ENCODE results near the gene CD320.
"Not testable (repeated sequence)": the region's sequence is repeated elsewhere in the genome, so short reads cannot be mapped to it uniquely, and the experiment has no call there.

CD320 gene

DNA sequence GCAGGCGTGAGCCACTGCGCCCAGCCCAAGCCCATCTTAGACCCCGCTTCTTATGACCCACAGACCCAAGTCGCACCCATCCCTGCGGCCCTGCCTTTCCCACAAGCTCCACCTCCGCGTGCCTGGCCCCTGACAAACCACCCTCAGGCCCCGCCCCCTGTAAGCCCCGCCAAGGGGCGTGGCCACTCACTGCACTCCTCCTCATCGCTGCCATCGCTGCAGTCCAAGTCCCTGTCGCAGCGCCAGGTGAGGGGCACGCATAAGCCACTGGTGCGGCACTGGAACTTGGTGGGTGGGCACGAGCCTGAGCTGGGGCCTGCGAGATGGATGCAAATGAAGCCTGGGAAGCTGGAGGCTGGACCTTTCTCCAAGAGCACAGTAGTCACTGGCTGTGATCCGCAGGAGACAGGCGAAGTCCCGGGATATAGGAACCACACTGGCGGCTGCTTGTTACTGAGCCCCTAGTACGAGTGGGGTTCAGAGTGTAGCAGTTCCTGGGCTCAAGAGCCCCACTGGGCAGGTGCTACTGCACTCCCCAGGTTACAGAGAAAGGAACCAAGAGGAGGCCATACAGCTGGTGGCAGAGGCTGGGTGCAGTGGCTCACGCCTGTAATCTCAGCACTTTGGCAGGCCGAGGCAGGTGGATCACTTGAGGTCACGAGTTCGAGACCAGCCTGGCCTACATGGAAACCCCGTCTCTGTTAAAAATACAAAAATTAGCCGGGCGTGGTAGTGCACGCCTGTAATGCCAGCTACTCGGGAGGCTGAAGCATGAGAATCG, 3.1 kb downstream of the CD320 start:
- TF ChIP-seq, protein P1, sequence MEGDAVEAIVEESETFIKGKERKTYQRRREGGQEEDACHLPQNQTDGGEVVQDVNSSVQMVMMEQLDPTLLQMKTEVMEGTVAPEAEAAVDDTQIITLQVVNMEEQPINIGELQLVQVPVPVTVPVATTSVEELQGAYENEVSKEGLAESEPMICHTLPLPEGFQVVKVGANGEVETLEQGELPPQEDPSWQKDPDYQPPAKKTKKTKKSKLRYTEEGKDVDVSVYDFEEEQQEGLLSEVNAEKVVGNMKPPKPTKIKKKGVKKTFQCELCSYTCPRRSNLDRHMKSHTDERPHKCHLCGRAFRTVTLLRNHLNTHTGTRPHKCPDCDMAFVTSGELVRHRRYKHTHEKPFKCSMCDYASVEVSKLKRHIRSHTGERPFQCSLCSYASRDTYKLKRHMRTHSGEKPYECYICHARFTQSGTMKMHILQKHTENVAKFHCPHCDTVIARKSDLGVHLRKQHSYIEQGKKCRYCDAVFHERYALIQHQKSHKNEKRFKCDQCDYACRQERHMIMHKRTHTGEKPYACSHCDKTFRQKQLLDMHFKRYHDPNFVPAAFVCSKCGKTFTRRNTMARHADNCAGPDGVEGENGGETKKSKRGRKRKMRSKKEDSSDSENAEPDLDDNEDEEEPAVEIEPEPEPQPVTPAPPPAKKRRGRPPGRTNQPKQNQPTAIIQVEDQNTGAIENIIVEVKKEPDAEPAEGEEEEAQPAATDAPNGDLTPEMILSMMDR (IDR thresholded peaks at IDR 0.05; ENCODE audit: low read depth, low read length): no peak
- in situ Hi-C loops (cut with HindIII; ENCODE audit: low sequenced_read_pairs): no loop called here
- DNase-seq (ENCODE audit: low read depth, low spot score): no peak
- no peak overlapping the region for H3K4me3 ChIP-seq (ENCODE audit: low read depth, low read length)

GRCh38 chr19:8302734-8303133, 5.4 kb downstream of the CD320 start:
- no peak for DNase-seq (ENCODE audit: low read depth, low spot score)
- no peak overlapping the region for H3K4me3 ChIP-seq (ENCODE audit: low read depth, low read length)
- in situ Hi-C loops (cut with HindIII; ENCODE audit: low sequenced_read_pairs): no loop called here
- TF ChIP-seq, protein P1 (IDR thresholded peaks at IDR 0.05; ENCODE audit: low read depth, low read length): no peak

DNA sequence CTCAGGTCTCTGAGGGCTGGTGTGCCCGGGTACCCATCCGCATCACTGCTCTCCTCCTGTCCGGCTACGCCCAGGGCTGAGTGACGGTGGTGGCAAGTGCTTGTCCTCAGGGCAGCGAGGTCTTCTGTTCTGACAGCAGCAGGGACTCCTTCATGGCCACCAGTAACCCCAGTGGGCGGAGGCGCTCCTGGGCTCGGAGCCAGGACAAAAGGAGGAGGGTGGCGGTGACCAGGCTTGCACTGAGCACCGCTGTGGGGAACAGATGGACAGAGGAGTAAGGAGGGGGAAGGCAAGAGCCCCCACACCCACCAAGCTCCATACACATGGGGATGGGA, 5.8 kb downstream of the CD320 start:
- in situ Hi-C loops (cut with HindIII; ENCODE audit: low sequenced_read_pairs): no loop called here
- H3K4me3 ChIP-seq (ENCODE audit: low read depth, low read length): no peak overlapping the region
- TF ChIP-seq, protein P1 (IDR thresholded peaks at IDR 0.05; ENCODE audit: low read depth, low read length): no peak
- DNase-seq (ENCODE audit: low read depth, low spot score): no peak

- H3K4me3 ChIP-seq (ENCODE audit: low read depth, low read length); in situ Hi-C loops (cut with HindIII; ENCODE audit: low sequenced_read_pairs); DNase-seq (ENCODE audit: low read depth, low spot score): not testable (repeated sequence)
These were observed 16.8 kb downstream of the CD320 start for GRCh38 chr19:8291337-8291736.

- DNase-seq (ENCODE audit: low read depth, low spot score); H3K4me3 ChIP-seq (ENCODE audit: low read depth, low read length); in situ Hi-C loops (cut with HindIII; ENCODE audit: low sequenced_read_pairs): not testable (repeated sequence)
These were observed 31.6 kb downstream of the CD320 start for GRCh38 chr19:8276508-8276907.

DNA sequence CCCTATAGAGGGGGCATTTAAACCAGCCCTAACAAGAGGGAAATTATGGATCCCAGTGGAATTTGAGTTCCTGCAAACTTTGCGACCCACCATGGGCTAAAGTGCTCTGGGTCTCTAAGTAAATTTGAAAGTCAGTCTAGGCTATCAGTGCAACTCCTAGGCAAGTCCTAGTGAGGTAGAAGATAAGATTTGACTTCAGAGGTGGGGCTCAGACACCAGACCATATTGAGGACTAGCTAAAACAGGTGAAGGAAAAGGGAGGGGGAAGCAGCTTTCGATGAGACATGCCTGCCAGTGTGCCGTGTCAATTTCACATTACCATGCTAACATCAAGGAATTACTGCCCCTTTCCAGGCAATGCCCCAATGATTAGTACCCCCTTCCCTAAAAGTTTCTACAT, 38.4 kb downstream of the CD320 start:
- DNase-seq (ENCODE audit: low read depth, low spot score): no peak
- in situ Hi-C loops (cut with HindIII; ENCODE audit: low sequenced_read_pairs): no loop called here
- TF ChIP-seq, protein P1 (IDR thresholded peaks at IDR 0.05; ENCODE audit: low read depth, low read length): no peak
- no peak overlapping the region for H3K4me3 ChIP-seq (ENCODE audit: low read depth, low read length)

DNA sequence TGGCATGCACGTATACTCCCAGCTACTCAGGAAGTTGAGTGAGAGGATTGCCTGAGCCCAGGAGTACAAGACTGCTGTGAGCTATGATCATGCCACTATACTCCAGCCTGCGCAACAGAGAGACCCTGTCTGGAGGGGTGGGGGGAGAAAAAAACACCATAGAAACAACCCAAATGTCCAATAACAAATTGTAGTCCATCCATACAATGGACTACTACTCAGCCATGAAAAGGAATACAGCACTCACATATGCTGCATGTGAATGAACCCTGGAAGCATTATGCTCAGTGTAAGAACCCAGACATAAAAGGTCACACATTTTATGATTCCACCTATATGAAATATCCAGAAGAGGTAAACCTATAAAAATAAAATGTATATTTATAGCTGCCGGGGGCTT, 42.3 kb downstream of the CD320 start:
- TF ChIP-seq, protein P1 (IDR thresholded peaks at IDR 0.05; ENCODE audit: low read depth, low read length): no peak
- no peak for DNase-seq (ENCODE audit: low read depth, low spot score)
- in situ Hi-C loops (cut with HindIII; ENCODE audit: low sequenced_read_pairs): no loop called here
- no peak overlapping the region for H3K4me3 ChIP-seq (ENCODE audit: low read depth, low read length)

DNA sequence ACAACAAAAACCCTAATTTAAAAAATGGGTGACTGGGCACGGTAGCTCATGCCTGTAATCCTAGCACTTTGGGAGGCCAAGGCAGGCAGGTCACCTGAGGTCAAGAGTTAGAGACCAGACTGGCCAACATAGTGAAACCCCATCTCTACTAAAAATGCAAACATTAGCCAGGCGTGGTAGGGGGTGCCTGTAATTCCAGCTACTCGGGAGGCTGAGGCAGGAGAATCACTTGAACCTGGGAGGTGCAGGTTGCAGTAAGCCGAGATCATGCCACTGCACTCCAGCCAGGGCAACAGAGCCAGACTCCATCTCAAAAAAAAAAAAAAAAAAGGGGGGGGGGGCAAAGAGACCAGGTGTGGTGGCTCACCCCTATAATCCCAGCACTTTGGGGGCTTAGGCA, 43.9 kb downstream of the CD320 start:
- in situ Hi-C loops (cut with HindIII; ENCODE audit: low sequenced_read_pairs); DNase-seq (ENCODE audit: low read depth, low spot score); H3K4me3 ChIP-seq (ENCODE audit: low read depth, low read length): not testable (repeated sequence)
